ENCODE data around the gene IL1RAPL1. TPM values are rescaled to one million over a fixed set of nuclear protein-coding genes. Genes with fewer than 3 reads are reported as not detected.

The IL1RAPL1 gene
- total and polyA plus RNA-seq, 4 experiments from 2014 or later: not detected

GRCh38 chrX:28595346-28595745 is 8.1 kb downstream of the IL1RAPL1 start:
- DNase-seq: no peak
- no peaks in the 10 kb centered on the region for H3K4me1 ChIP-seq (ENCODE audit: insufficient read depth, low read length)
- H3K27me3 ChIP-seq (ENCODE audit: insufficient read depth, low read length): no peaks in the 10 kb centered on the region
- H3K27ac Mint-ChIP-seq: no peak overlapping the region
- no peaks in the 10 kb centered on the region for H3K27me3 Mint-ChIP-seq
- H3K4me3 Mint-ChIP-seq: no peak overlapping the region
- H3K9me3 ChIP-seq (ENCODE audit: control insufficient read depth in 1 of 2, low read length in 2 of 2): no peaks in the 10 kb centered on the region
- no peak overlapping the region for H3K4me3 ChIP-seq (ENCODE audit: low read length in 2 of 2)
- H3K4me1 Mint-ChIP-seq: no peaks in the 10 kb centered on the region
- no peak overlapping the region for H3K27ac ChIP-seq (ENCODE audit: low read depth, low read length)
- H3K36me3 ChIP-seq (ENCODE audit: insufficient read depth, low read length): no peaks in the 10 kb centered on the region
- ChIA-PET CTCF (ENCODE audit: partially characterized antibody) (no interaction called here), POLR2A (ENCODE audit: partially characterized antibody) (no interaction called here)
- intact Hi-C loops (cut with micrococcal nuclease): no loop called here
- peaks cover 0 to 6% (median under 1%) of the 10 kb centered on the region in 8 donors for H3K9me3 Mint-ChIP-seq
- H3K36me3 Mint-ChIP-seq: no peaks in the 10 kb centered on the region

DNA sequence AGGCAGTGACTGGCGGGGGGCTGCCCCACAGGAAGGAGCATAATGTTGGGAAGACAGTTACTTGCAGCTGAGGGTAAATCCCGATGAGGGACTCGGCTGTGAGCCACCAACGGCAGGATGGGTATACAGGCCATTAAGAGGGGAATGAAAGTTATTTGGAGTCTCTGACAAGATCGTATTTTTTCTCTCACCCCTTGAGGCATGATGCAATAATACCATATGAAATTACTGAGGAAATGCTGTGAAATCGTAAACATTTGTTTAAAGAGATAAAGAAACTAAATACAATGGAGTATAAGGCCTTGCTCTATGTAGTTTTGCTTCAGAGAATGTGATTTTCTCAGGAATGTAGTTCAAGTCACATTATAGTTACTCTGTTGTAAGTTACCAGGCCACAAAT is 12.7 kb downstream of the IL1RAPL1 start:
- Mint-ChIP-seq H3K9me3 (peaks cover 0 to 9% (median 1%) of the 10 kb centered on the region in 8 donors), H3K27ac (no peak overlapping the region), H3K4me3 (no peak overlapping the region), H3K36me3 (no peaks in the 10 kb centered on the region), H3K27me3 (no peaks in the 10 kb centered on the region), H3K4me1 (no peaks in the 10 kb centered on the region)
- Histone ChIP-seq H3K4me1 (ENCODE audit: insufficient read depth, low read length) (no peaks in the 10 kb centered on the region), H3K9me3 (ENCODE audit: control insufficient read depth in 1 of 2, low read length in 2 of 2) (no peaks in the 10 kb centered on the region), H3K36me3 (ENCODE audit: insufficient read depth, low read length) (no peaks in the 10 kb centered on the region), H3K27ac (ENCODE audit: low read depth, low read length) (no peak overlapping the region), H3K27me3 (ENCODE audit: insufficient read depth, low read length) (no peaks in the 10 kb centered on the region), H3K4me3 (ENCODE audit: low read length in 2 of 2) (no peak overlapping the region)
- DNase-seq: no peak
- CTCF ChIA-PET (ENCODE audit: partially characterized antibody): no interaction called here
- POLR2A ChIA-PET (ENCODE audit: partially characterized antibody): no interaction called here
- intact Hi-C loops (cut with micrococcal nuclease): no loop called here

- H3K9me3 Mint-ChIP-seq: peaks cover 0 to 7% (median 3%) of the 10 kb centered on the region in 8 donors
- Histone ChIP-seq H3K27ac (ENCODE audit: low read depth, low read length) (no peak overlapping the region), H3K27me3 (ENCODE audit: insufficient read depth, low read length) (no peaks in the 10 kb centered on the region), H3K36me3 (ENCODE audit: insufficient read depth, low read length) (no peaks in the 10 kb centered on the region), H3K4me3 (ENCODE audit: low read length in 2 of 2) (no peak overlapping the region), H3K4me1 (ENCODE audit: insufficient read depth, low read length) (no peaks in the 10 kb centered on the region), H3K9me3 (ENCODE audit: control insufficient read depth in 1 of 2, low read length in 2 of 2) (no peaks in the 10 kb centered on the region)
- intact Hi-C loops (cut with micrococcal nuclease): no loop called here
- H3K27me3 Mint-ChIP-seq: no peaks in the 10 kb centered on the region
- no peak overlapping the region for H3K4me3 Mint-ChIP-seq
- DNase-seq: no peak
- no peaks in the 10 kb centered on the region for H3K4me1 Mint-ChIP-seq
- ChIA-PET POLR2A (ENCODE audit: partially characterized antibody) (no interaction called here), CTCF (ENCODE audit: partially characterized antibody) (no interaction called here)
- no peak overlapping the region for H3K27ac Mint-ChIP-seq
- no peaks in the 10 kb centered on the region for H3K36me3 Mint-ChIP-seq
Measured at GRCh38 chrX:28609003-28609402, 21.8 kb downstream of the IL1RAPL1 start.

- intact Hi-C loops (cut with micrococcal nuclease): no loop called here
- H3K9me3 Mint-ChIP-seq: peaks cover 0 to 7% (median 3%) of the 10 kb centered on the region in 8 donors
- H3K27ac ChIP-seq (ENCODE audit: low read depth, low read length): no peak overlapping the region
- no peaks in the 10 kb centered on the region for H3K27me3 Mint-ChIP-seq
- H3K27me3 ChIP-seq (ENCODE audit: insufficient read depth, low read length): no peaks in the 10 kb centered on the region
- H3K4me1 ChIP-seq (ENCODE audit: insufficient read depth, low read length): no peaks in the 10 kb centered on the region
- H3K4me1 Mint-ChIP-seq: no peaks in the 10 kb centered on the region
- POLR2A ChIA-PET (ENCODE audit: partially characterized antibody): no interaction called here
- H3K4me3 ChIP-seq (ENCODE audit: low read length in 2 of 2): no peak overlapping the region
- no peaks in the 10 kb centered on the region for H3K36me3 Mint-ChIP-seq
- CTCF ChIA-PET (ENCODE audit: partially characterized antibody): no interaction called here
- H3K4me3 Mint-ChIP-seq: no peak overlapping the region
- H3K36me3 ChIP-seq (ENCODE audit: insufficient read depth, low read length): no peaks in the 10 kb centered on the region
- DNase-seq: no peak
- no peaks in the 10 kb centered on the region for H3K9me3 ChIP-seq (ENCODE audit: control insufficient read depth in 1 of 2, low read length in 2 of 2)
- H3K27ac Mint-ChIP-seq: no peak overlapping the region
Measured at GRCh38 chrX:28609917-28610613, 22.8 kb downstream of the IL1RAPL1 start.

DNA sequence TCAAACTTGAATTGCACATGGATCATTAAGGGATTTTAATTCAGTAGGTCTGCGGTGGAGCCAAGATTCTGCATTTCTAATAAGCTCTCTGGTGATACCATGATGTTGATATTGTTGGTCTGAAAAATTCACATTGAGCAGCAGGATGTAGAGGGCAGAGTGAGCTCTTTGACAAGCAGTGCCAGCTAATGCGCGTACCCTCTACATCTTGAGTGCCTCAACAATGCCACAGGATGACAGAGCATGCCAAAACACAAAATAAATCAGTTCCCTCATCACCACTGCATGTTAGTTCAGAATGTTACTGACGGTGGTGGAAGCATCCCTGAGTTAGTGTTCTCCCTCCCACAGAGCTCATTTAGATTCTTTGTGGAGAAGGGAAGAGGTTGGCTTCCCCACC is 23.5 kb downstream of the IL1RAPL1 start:
- H3K27me3 Mint-ChIP-seq: no peaks in the 10 kb centered on the region
- peaks cover 0 to 7% (median 2%) of the 10 kb centered on the region in 8 donors for H3K9me3 Mint-ChIP-seq
- Histone ChIP-seq H3K27me3 (ENCODE audit: insufficient read depth, low read length) (no peaks in the 10 kb centered on the region), H3K4me3 (ENCODE audit: low read length in 2 of 2) (no peak overlapping the region), H3K4me1 (ENCODE audit: insufficient read depth, low read length) (no peaks in the 10 kb centered on the region), H3K9me3 (ENCODE audit: control insufficient read depth in 1 of 2, low read length in 2 of 2) (no peaks in the 10 kb centered on the region), H3K27ac (ENCODE audit: low read depth, low read length) (no peak overlapping the region), H3K36me3 (ENCODE audit: insufficient read depth, low read length) (no peaks in the 10 kb centered on the region)
- no peaks in the 10 kb centered on the region for H3K4me1 Mint-ChIP-seq
- H3K4me3 Mint-ChIP-seq: no peak overlapping the region
- H3K27ac Mint-ChIP-seq: no peak overlapping the region
- DNase-seq: no peak
- intact Hi-C loops (cut with micrococcal nuclease): no loop called here
- POLR2A ChIA-PET (ENCODE audit: partially characterized antibody): no interaction called here
- H3K36me3 Mint-ChIP-seq: no peaks in the 10 kb centered on the region
- CTCF ChIA-PET (ENCODE audit: partially characterized antibody): no interaction called here

- Histone ChIP-seq H3K36me3 (ENCODE audit: insufficient read depth, low read length) (no peaks in the 10 kb centered on the region), H3K9me3 (ENCODE audit: control insufficient read depth in 1 of 2, low read length in 2 of 2) (no peaks in the 10 kb centered on the region), H3K27ac (ENCODE audit: low read depth, low read length) (no peak overlapping the region), H3K4me1 (ENCODE audit: insufficient read depth, low read length) (no peaks in the 10 kb centered on the region), H3K4me3 (ENCODE audit: low read length in 2 of 2) (no peak overlapping the region), H3K27me3 (ENCODE audit: insufficient read depth, low read length) (no peaks in the 10 kb centered on the region)
- Mint-ChIP-seq H3K27me3 (no peaks in the 10 kb centered on the region), H3K9me3 (peaks cover 0 to 5% (median 2%) of the 10 kb centered on the region in 8 donors), H3K4me3 (no peak overlapping the region), H3K4me1 (no peaks in the 10 kb centered on the region), H3K36me3 (no peaks in the 10 kb centered on the region), H3K27ac (no peak overlapping the region)
- intact Hi-C loops (cut with micrococcal nuclease): no loop called here
- ChIA-PET POLR2A (ENCODE audit: partially characterized antibody) (no interaction called here), CTCF (ENCODE audit: partially characterized antibody) (no interaction called here)
- DNase-seq: no peak
Measured at GRCh38 chrX:28613558-28613957, 26.3 kb downstream of the IL1RAPL1 start.

DNA sequence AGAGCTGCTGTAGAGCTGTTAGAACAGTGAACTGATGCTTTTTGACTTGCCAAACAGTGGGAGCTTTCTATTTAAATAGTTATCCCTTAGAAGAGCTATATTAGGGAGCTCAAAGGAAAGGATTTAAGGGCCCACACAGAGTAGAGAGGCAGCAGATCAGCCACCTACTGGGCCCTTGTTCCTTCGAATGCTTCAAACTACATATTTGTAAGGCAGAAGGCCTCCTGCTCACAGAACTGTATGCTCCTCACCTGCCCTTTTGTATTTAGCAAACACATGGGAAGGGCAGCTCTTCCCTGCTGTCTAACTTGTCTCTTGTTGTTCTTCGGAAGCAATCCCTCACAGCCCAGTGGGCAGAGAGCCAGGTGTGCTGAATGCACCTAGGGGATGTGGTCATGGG is 38.0 kb downstream of the IL1RAPL1 start:
- Histone ChIP-seq H3K4me1 (ENCODE audit: insufficient read depth, low read length) (no peaks in the 10 kb centered on the region), H3K27me3 (ENCODE audit: insufficient read depth, low read length) (no peaks in the 10 kb centered on the region), H3K36me3 (ENCODE audit: insufficient read depth, low read length) (no peaks in the 10 kb centered on the region), H3K9me3 (ENCODE audit: control insufficient read depth in 1 of 2, low read length in 2 of 2) (no peaks in the 10 kb centered on the region), H3K4me3 (ENCODE audit: low read length in 2 of 2) (no peak overlapping the region), H3K27ac (ENCODE audit: low read depth, low read length) (no peak overlapping the region)
- no peak for DNase-seq
- CTCF ChIA-PET (ENCODE audit: partially characterized antibody): no interaction called here
- no peak overlapping the region for H3K4me3 Mint-ChIP-seq
- H3K27ac Mint-ChIP-seq: no peak overlapping the region
- H3K4me1 Mint-ChIP-seq: no peaks in the 10 kb centered on the region
- intact Hi-C loops (cut with micrococcal nuclease): no loop called here
- POLR2A ChIA-PET (ENCODE audit: partially characterized antibody): no interaction called here
- no peaks in the 10 kb centered on the region for H3K36me3 Mint-ChIP-seq
- peaks cover 0 to 6% (median 0%) of the 10 kb centered on the region in 8 donors for H3K9me3 Mint-ChIP-seq
- no peaks in the 10 kb centered on the region for H3K27me3 Mint-ChIP-seq

DNA sequence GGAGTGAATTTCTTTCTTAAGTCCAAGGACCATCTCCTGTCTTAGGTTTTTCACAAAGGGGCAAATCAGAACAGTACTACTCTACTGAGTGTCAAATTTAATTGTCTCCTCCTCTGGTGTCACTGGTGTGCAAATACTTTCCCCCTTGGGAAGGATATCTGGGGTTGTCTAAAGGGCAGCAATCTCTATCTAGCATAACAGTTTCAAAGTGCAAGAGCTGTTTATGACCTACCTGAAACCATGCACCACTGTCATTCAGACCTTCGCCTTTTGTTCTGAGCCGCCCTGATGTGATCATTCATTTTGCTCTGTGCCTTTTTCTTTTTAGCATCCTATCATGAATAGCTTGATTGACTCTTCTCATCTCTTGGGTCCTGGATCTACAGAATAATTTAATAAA is 39.3 kb downstream of the IL1RAPL1 start:
- H3K27me3 Mint-ChIP-seq: no peaks in the 10 kb centered on the region
- peaks cover 0 to 2% (median 0%) of the 10 kb centered on the region in 8 donors for H3K9me3 Mint-ChIP-seq
- no peak overlapping the region for H3K27ac ChIP-seq (ENCODE audit: low read depth, low read length)
- intact Hi-C loops (cut with micrococcal nuclease): no loop called here
- H3K27me3 ChIP-seq (ENCODE audit: insufficient read depth, low read length): no peaks in the 10 kb centered on the region
- H3K36me3 ChIP-seq (ENCODE audit: insufficient read depth, low read length): no peaks in the 10 kb centered on the region
- ChIA-PET POLR2A (ENCODE audit: partially characterized antibody) (no interaction called here), CTCF (ENCODE audit: partially characterized antibody) (no interaction called here)
- no peaks in the 10 kb centered on the region for H3K9me3 ChIP-seq (ENCODE audit: control insufficient read depth in 1 of 2, low read length in 2 of 2)
- no peaks in the 10 kb centered on the region for H3K4me1 ChIP-seq (ENCODE audit: insufficient read depth, low read length)
- H3K27ac Mint-ChIP-seq: no peak overlapping the region
- H3K36me3 Mint-ChIP-seq: no peaks in the 10 kb centered on the region
- H3K4me3 Mint-ChIP-seq: no peak overlapping the region
- H3K4me1 Mint-ChIP-seq: no peaks in the 10 kb centered on the region
- no peak overlapping the region for H3K4me3 ChIP-seq (ENCODE audit: low read length in 2 of 2)
- DNase-seq: no peak

Data from CD4-positive, alpha-beta memory T cell (primary cell).